NT2/D1 (cell line): ENCODE measurements around the gene GSK3B.

ENCODE experiments used
- SUZ12 ChIP-seq: IDR thresholded peaks from 2 replicates; pipeline ENCODE4 v1.6.1; 2011; ENCODE audit not compliant: insufficient read length, insufficient read depth; ENCODE audit errors: extremely low read depth
- YY1 ChIP-seq: IDR thresholded peaks from 2 replicates; pipeline ENCODE4 v1.6.1; 2011; ENCODE audit not compliant: insufficient read length, insufficient read depth
- ZNF274 ChIP-seq: IDR thresholded peaks from 2 replicates; pipeline ENCODE4 v1.6.1; 2011; ENCODE audit warnings: mild to moderate bottlenecking, low read depth, low read length

GRCh38 chr3:120033596-120033995 is 60.7 kb downstream of the GSK3B start:
- TF ChIP-seq YY1: no peak
- no peak for TF ChIP-seq SUZ12
- TF ChIP-seq ZNF274: no peak
